LNCaP clone FGC (cell line): ENCODE measurements around the gene ARSD.

Experiments used
- DNase-seq: peaks from one replicate; pipeline ENCODE4 v3.0.0-alpha.2; 2011; ENCODE audit warnings: low read depth
- H3K4me3 ChIP-seq: 2 replicates; pipeline ENCODE4 v1.5.1; 2011; ENCODE audit warnings: mild to moderate bottlenecking, low read depth, low read length, control low read depth
- TF ChIP-seq, protein P1 (sequence below): IDR thresholded peaks from 2 replicates; pipeline ENCODE4 v1.5.1; 2012; ENCODE audit warnings: mild to moderate bottlenecking; ENCODE audit not compliant: control insufficient read depth, insufficient read depth; ENCODE audit errors: extremely low read depth

Gene ARSD

DNA sequence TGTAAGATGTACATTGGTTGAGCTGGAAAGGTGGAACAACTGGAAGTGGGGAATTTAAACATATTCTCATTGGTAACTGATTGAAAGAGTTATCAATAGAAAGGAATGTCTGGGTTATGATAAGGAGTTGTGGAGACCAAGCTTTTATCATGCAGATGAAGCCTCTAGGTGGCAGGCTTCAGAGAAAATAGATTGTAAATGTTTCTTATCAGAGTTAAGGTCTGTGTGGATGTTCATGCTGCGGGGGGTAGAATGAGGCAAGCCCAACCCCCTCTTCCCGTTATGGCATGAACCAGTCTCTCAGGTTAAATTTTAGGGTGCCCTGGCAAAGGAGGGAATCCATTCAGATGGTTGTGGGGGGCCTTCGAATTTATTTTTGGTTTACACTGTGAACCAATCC is 16.0 kb downstream of the ARSD start:
- DNase-seq: no peak

DNA sequence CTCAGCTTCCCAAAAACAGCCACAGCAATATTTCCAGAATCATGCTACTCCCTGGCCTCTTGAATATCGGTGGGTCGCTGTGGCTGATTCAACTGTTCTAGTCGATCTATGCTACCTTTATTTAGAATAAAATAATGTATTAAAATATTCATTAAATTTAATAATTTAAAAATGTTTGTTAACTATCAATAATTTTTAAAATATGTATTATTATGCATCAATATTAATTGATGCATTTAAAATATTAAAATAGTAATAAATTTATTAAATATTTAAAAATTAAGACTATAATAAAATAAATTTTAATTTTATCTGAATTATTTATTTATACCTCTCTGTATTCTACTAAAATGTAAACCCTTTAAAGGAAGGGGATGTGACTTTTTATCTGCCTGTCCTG is 19.0 kb downstream of the ARSD start:
- DNase-seq: no peak
- TF ChIP-seq, protein P1, sequence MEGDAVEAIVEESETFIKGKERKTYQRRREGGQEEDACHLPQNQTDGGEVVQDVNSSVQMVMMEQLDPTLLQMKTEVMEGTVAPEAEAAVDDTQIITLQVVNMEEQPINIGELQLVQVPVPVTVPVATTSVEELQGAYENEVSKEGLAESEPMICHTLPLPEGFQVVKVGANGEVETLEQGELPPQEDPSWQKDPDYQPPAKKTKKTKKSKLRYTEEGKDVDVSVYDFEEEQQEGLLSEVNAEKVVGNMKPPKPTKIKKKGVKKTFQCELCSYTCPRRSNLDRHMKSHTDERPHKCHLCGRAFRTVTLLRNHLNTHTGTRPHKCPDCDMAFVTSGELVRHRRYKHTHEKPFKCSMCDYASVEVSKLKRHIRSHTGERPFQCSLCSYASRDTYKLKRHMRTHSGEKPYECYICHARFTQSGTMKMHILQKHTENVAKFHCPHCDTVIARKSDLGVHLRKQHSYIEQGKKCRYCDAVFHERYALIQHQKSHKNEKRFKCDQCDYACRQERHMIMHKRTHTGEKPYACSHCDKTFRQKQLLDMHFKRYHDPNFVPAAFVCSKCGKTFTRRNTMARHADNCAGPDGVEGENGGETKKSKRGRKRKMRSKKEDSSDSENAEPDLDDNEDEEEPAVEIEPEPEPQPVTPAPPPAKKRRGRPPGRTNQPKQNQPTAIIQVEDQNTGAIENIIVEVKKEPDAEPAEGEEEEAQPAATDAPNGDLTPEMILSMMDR: no peak
- H3K4me3 ChIP-seq: no peak overlapping the region

More for the DNA sequence above, 16.0 kb downstream of the ARSD start:
- no peak overlapping the region for H3K4me3 ChIP-seq
- TF ChIP-seq, protein P1: 0 out of 2 replicates have a peak, but pooled peaks have one; percentile 10

DNA sequence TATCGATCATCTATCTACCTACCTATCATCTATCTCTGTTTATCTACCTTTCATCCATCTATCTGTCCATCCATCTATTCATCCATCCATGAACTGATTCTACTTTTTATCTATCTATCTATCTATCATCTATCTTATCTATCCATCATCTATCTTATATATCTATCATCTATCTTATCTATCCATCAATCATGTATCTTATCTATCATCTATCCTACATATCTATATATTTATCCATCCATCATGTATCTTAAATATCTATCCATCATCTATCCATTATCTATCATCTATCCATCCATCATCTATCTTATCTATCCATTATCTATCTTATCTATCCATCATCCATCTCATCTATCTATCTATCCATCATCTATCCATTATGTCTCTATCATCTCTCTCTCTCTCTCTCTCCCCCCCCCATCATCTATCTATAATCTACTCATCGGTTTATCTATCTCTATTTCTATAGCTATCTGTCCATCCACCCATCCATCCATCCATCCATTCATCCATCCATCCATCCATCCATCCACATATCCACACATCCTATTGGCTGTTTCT is 20.9 kb downstream of the ARSD start:
- no peak overlapping the region for H3K4me3 ChIP-seq
- no peak for DNase-seq
- TF ChIP-seq, protein P1: no peak

DNA sequence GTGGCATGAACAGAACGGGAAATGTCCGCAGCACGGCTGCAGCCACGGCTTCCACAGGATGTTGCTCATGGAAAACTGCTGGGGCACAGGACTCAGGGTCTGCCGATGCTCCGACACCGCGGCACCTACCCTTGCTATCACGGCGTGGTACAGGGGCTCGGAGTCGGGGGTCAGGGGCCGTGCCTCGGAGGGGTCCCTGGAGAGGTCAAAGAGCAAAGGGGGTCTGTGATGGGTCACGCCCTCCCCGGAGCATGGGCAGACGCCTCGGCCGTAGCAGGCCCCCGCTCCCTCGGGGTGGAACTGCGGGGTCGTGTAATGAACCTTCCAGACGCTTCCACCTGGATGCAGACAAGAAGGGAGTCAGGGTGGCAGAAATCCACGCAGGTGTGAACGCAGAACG is 21.8 kb downstream of the ARSD start:
- TF ChIP-seq, protein P1: no peak
- no peak overlapping the region for H3K4me3 ChIP-seq
- no peak for DNase-seq

DNA sequence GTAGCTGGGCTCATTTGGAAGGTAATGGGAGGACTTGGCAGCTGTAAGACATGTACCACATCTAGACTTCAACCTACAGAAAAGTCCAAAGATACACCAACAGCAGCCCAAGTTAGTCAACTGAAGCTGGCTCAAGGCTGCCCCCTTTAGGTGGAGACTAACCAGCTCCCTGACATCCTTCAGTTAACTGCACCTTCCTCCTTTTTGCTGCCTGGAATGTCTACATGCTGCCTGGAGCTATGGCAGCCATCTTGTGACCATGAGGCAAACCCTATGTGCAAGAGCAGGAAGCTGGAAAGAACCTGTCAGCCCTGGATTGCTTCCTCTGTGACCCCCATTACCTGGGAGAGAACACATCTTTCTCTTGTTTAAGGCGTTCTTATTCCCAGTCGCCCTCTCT is 25.8 kb downstream of the ARSD start:
- TF ChIP-seq, protein P1: no peak
- no peak overlapping the region for H3K4me3 ChIP-seq
- DNase-seq: no peak

DNA sequence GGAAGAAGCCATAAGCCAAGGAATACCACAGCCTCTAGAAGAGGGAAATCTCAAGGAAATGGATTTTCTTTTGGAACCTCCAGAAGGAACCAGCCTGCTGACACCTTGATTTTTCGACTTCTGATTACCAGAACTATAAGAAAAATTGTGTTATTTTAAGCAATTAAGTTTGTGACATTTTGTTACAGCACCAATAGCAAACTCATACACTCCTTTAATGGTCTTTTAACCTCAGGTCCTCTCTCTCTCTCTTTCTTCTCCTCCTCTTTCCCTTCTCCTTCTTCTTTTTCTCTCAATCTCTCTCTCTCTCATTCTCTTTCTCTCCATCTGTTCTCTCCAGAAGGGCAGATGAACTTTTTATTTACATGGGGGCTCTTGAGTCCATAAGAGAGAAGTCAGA is 26.3 kb downstream of the ARSD start:
- no peak for DNase-seq
- H3K4me3 ChIP-seq: no peak overlapping the region
- TF ChIP-seq, protein P1: no peak

DNA sequence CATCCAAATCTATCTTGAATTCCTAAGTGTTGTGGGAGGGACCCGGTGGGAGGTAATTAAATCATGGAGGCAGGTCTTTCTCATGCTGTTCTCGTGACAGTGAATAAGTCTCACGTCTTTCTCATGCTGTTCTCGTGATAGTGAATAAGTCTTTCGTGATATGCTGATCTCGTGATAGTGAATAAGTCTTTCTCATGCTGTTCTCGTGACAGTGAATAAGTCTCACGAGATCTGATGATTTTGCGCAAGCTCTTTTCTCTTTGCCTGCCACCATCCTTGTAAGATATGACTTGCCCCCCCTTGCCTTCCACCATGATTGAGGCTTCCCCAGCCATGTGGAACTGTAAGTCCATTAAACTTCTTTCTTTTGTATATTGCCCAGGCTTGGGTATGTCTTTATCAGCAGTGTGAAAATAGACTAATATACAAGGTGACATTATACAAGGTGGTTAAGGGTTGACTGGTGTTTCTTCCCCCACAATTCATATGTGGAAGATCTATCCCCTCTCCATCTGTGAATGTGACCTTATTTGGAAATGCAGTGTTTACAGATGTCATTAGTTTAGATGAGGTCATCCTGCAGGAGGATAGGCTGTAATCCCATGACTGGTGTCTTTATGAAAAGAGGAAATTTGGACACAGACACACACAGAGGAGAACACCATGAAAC is 27.6 kb downstream of the ARSD start:
- TF ChIP-seq, protein P1: no peak
- DNase-seq: no peak
- no peak overlapping the region for H3K4me3 ChIP-seq
